ENCODE data around the gene IRX3. TPM values are rescaled to one million over a fixed set of nuclear protein-coding genes. Genes with fewer than 3 reads are reported as not detected.

Gene IRX3
- total RNA-seq, 1 experiment from 2014 or later, result not detected

- ATAC-seq, result no peak
- peak; percentile 2 for DNase-seq
- no peaks in the 10 kb centered on the region for H3K9me2 ChIP-seq (replicated peaks; ENCODE audit: low read length)
- no peaks in the 10 kb centered on the region for H3K79me2 ChIP-seq (ENCODE audit: low read length)
- no peak for TF ChIP-seq EZH2phosphoT487 (IDR thresholded peaks at IDR 0.05; ENCODE audit: borderline replicate concordance, low read length)
- TF ChIP-seq CTCF (conservative IDR thresholded peaks at IDR 0.05; ENCODE audit: low read depth, low read length), result no peak
- TF ChIP-seq EZH2 (IDR thresholded peaks at IDR 0.05; ENCODE audit: low read length, unreplicated experiment), result no peak
- no peak overlapping the region for H3K27ac ChIP-seq (ENCODE audit: low read length)
- intact Hi-C loops (cut with micrococcal nuclease), result no loop called here
- no peaks in the 10 kb centered on the region for H4K20me1 ChIP-seq (ENCODE audit: low read length)
- no peaks in the 10 kb centered on the region for H3K4me1 ChIP-seq (ENCODE audit: insufficient read depth, low read length)
- H3K4me2 ChIP-seq (ENCODE audit: low read length), result no peak overlapping the region
- no peak overlapping the region for H3K9ac ChIP-seq (ENCODE audit: low read length)
- no TSS peak for BruUV-seq (replicated peaks)
- H3F3A ChIP-seq (ENCODE audit: low read length, unreplicated experiment), result no peaks in the 10 kb centered on the region
- ChIA-PET CTCF (no interaction called here), POLR2A (ENCODE audit: unreplicated experiment) (no interaction called here)
- no peak overlapping the region for H3K4me3 ChIP-seq (ENCODE audit: low read length)
- H3K36me3 ChIP-seq (ENCODE audit: low read depth, low read length), result no peaks in the 10 kb centered on the region
- no peaks in the 10 kb centered on the region for H3K9me3 ChIP-seq (ENCODE audit: low read length)
- H3K27me3 ChIP-seq (ENCODE audit: low read length), result peaks cover 25% of the 10 kb centered on the region
- H2AFZ ChIP-seq (ENCODE audit: low read length), result no peak overlapping the region
Observed at GRCh38 chr16:54242199-54242598, 44.4 kb downstream of the IRX3 start.

GRCh38 chr16:54241525-54241924 lies 45.1 kb downstream of the IRX3 start:
- intact Hi-C loops (cut with micrococcal nuclease), result no loop called here
- Histone ChIP-seq H3K4me2 (ENCODE audit: low read length) (no peak overlapping the region), H3K9me3 (ENCODE audit: low read length) (no peaks in the 10 kb centered on the region), H3K79me2 (ENCODE audit: low read length) (no peaks in the 10 kb centered on the region), H3K4me1 (ENCODE audit: insufficient read depth, low read length) (no peaks in the 10 kb centered on the region), H3K4me3 (ENCODE audit: low read length) (no peak overlapping the region), H2AFZ (ENCODE audit: low read length) (no peak overlapping the region), H3K36me3 (ENCODE audit: low read depth, low read length) (no peaks in the 10 kb centered on the region), H3K9ac (ENCODE audit: low read length) (no peak overlapping the region), H3K27me3 (ENCODE audit: low read length) (peaks cover 25% of the 10 kb centered on the region), H3K27ac (ENCODE audit: low read length) (no peak overlapping the region), H3K9me2 (replicated peaks; ENCODE audit: low read length) (no peaks in the 10 kb centered on the region), H3F3A (ENCODE audit: low read length, unreplicated experiment) (no peaks in the 10 kb centered on the region), H4K20me1 (ENCODE audit: low read length) (no peaks in the 10 kb centered on the region)
- BruUV-seq (replicated peaks), result no TSS peak
- ATAC-seq (no peak), DNase-seq (no peak)
- CTCF ChIA-PET, result no interaction called here
- POLR2A ChIA-PET (ENCODE audit: unreplicated experiment), result no interaction called here
- no peak for TF ChIP-seq EZH2phosphoT487 (IDR thresholded peaks at IDR 0.05; ENCODE audit: borderline replicate concordance, low read length)
- TF ChIP-seq CTCF (conservative IDR thresholded peaks at IDR 0.05; ENCODE audit: low read depth, low read length), result no peak
- TF ChIP-seq EZH2 (IDR thresholded peaks at IDR 0.05; ENCODE audit: low read length, unreplicated experiment), result no peak

- ChIA-PET POLR2A (ENCODE audit: unreplicated experiment) (no interaction called here), CTCF (no interaction called here)
- no peak overlapping the region for H3K4me3 ChIP-seq (ENCODE audit: low read length)
- no peaks in the 10 kb centered on the region for H3K9me2 ChIP-seq (replicated peaks; ENCODE audit: low read length)
- H4K20me1 ChIP-seq (ENCODE audit: low read length), result no peaks in the 10 kb centered on the region
- intact Hi-C loops (cut with micrococcal nuclease), result no loop called here
- no peak overlapping the region for H3K27ac ChIP-seq (ENCODE audit: low read length)
- ATAC-seq (no peak), DNase-seq (no peak)
- H3K9me3 ChIP-seq (ENCODE audit: low read length), result no peaks in the 10 kb centered on the region
- TF ChIP-seq EZH2 (IDR thresholded peaks at IDR 0.05; ENCODE audit: low read length, unreplicated experiment) (no peak), EZH2phosphoT487 (IDR thresholded peaks at IDR 0.05; ENCODE audit: borderline replicate concordance, low read length) (no peak), CTCF (conservative IDR thresholded peaks at IDR 0.05; ENCODE audit: low read depth, low read length) (no peak)
- no peaks in the 10 kb centered on the region for H3F3A ChIP-seq (ENCODE audit: low read length, unreplicated experiment)
- H3K36me3 ChIP-seq (ENCODE audit: low read depth, low read length), result no peaks in the 10 kb centered on the region
- no TSS peak for BruUV-seq (replicated peaks)
- H3K79me2 ChIP-seq (ENCODE audit: low read length), result no peaks in the 10 kb centered on the region
- H3K9ac ChIP-seq (ENCODE audit: low read length), result no peak overlapping the region
- H3K27me3 ChIP-seq (ENCODE audit: low read length), result peaks cover 25% of the 10 kb centered on the region
- H3K4me2 ChIP-seq (ENCODE audit: low read length), result no peak overlapping the region
- no peaks in the 10 kb centered on the region for H3K4me1 ChIP-seq (ENCODE audit: insufficient read depth, low read length)
- no peak overlapping the region for H2AFZ ChIP-seq (ENCODE audit: low read length)
Observed at GRCh38 chr16:54240271-54241129, 46.1 kb downstream of the IRX3 start.
